HG03108 (cell line): ENCODE measurements around the gene PVR.
"Not testable (repeated sequence)": the region's sequence is repeated elsewhere in the genome, so short reads cannot be mapped to it uniquely, and the experiment has no call there.

Experiments
- ATAC-seq: cut with Tn5 transposase; IDR thresholded peaks from one replicate; pipeline ENCODE4 v1.9.1; 2021; ENCODE audit warnings: moderate library complexity; ENCODE audit not compliant: unreplicated experiment

The PVR gene

GRCh38 chr19:44668985-44669764 is 25.5 kb downstream of the PVR start:
- ATAC-seq = no peak

DNA sequence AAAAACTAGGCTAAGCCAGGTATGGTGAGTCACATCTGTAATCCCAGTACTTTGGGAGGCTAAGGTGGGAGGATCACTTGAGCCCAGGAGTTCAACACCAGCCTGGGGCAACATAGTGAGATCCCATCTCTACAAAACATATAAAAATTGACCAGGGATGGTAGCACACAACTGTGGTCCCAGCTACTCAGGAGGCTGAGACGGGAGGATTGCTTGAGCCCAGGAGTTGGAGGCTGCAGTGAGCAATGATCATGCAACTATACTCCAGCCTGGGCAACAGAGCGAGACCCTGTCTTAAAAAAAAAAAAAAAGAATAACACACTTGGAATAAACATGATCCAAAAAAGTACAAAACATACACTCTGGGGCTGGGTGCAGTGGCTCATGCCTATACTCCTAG is 26.3 kb downstream of the PVR start:
- ATAC-seq = not testable (repeated sequence)

- no peak for ATAC-seq
Measured at GRCh38 chr19:44671400-44671799, 27.7 kb downstream of the PVR start, which contains the start of gene CEACAM19. Gene CEACAM19, plus strand, starts transcription at chr19:44671482. Its CDS starts 450 bp downstream, at chr19:44671932.

GRCh38 chr19:44672226-44672625 is 28.5 kb downstream of the PVR start:
- no peak for ATAC-seq

DNA sequence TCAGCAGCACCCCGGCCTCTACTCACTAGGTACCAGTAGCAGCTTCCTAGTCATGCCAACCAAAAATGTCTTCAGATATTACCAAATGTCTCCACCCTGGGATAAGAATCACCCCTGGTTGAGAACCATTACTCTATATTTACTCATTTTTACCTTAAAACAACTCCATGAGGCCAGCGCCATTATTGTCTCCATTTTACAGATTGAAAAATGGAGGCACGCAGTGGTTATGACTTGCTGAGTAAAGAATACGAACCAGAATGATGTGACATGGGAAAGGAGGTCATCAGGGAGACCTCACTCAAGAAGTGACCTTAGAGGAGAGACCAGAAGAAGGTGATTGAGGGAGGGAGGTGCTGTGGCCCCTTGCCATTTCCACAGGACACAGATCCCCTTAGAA is 29.8 kb downstream of the PVR start:
- ATAC-seq = no peak

GRCh38 chr19:44675521-44675920 is 31.8 kb downstream of the PVR start:
- no peak for ATAC-seq

DNA sequence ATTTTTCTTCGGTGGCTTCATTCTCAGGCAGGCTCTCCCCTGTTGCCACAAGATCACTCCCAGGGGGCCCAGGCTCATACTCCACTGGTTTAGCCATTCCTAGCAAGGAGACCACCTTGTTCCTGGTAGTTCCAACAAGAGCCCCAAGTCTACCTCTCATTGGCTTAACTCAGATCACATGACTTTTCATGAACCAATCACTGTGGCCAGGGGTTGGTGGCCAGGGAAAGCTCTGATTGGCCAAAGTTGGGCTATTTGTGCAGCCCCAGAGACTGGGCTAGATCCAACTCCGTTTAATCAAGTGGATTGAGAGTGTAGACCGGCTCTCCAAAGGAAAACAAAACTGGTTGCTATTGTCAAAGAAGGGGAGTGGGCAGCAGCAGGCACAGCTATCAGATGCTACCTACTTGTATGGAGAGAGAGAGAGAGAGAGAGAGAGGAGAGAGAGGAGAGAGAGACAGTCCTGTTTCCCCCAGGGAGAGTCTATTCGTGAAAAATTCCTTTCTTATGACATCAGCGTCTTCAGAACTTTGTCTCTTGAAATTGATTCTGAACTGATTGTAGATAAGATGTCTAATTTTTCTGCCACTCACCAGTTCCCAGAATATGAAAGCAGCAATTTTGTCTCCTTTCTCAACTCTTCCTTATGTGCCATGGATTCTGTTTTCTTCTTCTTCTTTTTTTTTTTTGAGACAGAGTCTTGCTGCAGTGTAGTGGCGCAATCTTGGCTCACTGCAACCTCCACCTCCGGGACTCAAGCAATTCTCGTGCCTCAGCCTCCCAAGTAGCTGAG is 33.5 kb downstream of the PVR start:
- no peak for ATAC-seq

GRCh38 chr19:44680536-44680935 is 36.8 kb downstream of the PVR start:
- no peak for ATAC-seq

GRCh38 chr19:44681992-44682790 is 38.5 kb downstream of the PVR start:
- ATAC-seq = no peak

DNA sequence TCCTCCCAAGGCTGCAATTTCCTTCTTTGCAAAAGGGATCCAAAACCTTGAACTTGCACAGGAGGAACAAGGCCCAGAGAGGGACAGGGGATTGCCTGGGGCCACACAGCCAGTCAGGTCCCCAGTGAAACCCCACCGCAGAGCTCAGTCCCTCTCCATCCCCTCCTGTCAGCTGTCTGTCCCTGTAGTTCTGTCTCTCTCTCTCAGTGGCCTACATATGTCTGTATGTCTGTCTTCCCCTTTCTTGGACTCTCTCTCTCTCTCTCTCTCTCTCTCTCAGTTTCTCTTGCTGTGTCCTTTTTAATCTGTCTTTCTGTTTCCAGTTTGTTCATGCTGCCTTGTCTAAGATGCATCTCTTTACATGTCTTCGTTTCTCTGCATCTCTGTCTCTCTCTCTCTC is 39.1 kb downstream of the PVR start:
- ATAC-seq = no peak

GRCh38 chr19:44683434-44684210 is 39.9 kb downstream of the PVR start:
- no peak for ATAC-seq

DNA sequence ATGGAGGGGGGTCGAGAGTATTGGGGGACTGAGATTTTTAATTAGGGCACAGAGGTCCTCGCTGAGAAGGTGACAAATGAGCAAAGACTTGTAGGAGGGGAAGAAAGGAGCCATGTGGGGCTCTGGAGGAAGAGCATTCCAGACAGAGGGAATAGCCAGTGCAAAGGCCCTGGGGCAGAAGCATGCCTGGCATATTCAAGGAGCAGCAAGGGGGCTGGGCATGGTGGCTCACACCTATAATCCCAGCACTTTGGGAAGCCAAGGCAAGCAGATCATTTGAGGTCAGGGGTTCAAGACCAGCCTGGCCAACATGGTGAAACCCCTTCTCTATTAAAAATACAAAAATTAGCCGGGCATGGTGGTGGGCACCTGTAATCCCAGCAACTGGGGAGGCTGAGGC is 40.7 kb downstream of the PVR start:
- not testable (repeated sequence) for ATAC-seq

DNA sequence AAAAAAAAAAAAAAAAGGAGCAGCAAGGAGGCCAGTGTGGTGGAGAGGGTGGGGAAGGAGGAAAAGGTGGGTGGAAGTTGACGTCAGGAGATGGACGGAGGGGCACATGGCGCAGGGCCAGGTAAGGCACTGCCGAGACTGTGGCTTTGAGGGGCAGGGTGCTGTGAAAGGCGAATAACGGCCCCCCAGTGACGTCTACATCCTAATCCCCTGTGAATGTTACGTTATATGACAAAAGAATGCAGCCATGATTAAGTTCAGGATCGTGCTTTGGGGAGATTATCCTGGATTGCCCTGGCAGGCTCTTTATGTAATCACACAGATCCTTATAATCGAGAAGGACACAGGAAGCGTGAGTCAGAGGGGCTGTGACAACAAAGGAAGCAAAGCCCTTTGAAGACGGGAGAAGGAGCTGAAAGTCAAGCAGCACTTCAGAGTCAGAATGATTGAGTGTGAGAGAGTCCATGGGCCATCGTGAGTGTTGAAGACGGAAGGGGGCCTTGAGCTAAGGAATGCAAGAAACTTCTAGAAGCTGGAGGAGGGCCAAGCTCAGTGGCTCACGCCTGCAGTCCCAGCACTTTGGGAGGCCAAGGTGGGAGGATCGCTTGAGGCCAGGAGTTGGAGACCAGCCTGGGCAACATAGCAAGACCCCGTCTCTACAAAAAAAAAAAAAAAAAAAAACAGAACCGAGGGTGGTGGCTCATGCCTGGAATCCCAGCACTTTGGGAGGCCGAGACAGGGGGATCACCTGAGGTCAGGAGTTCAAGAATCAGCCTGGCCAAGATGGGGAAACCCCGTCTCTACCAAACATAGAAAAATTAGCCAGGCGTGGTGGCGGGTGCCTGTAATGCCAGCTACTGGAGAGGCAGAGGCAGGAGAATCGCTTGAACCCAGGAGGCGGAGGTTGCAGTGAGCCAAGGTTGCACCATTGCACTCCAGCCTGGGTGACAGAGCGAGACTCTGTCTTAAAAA is 41.5 kb downstream of the PVR start:
- ATAC-seq = no peak

DNA sequence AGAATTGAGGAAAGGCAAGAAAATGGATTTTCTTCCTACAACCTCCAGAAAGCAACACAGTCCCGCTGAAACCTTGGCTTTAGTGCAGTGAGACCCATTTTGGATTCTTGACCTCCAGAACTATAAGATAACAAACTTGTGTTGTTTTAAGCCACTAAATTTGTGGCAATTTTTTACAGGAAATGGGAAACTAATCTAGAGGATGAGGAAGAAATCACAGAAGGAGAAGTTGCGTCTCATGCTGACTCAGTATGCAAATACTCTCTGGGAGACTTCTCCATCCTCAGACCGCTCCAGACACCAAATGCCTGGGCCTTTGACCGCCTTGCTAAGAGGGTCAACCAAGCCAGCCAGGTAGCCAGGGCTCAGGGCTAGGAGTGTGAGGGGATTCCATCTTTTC is 42.2 kb downstream of the PVR start:
- ATAC-seq = no peak

GRCh38 chr19:44686896-44687295 is 43.2 kb downstream of the PVR start:
- no peak for ATAC-seq

DNA sequence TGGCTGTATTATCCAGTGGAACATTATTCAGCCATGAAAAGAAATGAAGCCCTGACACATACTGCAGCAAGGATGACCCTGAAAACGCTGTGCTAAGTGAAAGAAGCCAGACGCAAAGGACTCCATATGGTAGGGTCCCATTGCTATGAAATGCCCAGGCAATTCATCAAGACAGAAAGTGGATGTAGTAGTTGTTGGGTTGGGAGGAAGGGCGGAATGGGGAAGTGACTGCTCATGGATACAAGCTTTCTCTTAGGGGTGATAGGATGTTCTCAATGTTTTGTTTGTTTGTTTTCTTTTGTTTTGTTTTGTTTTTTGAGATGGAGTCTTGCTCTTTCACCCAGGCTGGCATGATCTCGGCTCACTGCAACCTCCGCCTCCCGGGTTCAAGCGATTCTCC is 44.2 kb downstream of the PVR start:
- ATAC-seq = no peak

- ATAC-seq = no peak
Measured at GRCh38 chr19:44689290-44690130, 45.8 kb downstream of the PVR start.

- no peak for ATAC-seq
Measured at GRCh38 chr19:44690131-44690440, 46.4 kb downstream of the PVR start.

GRCh38 chr19:44692379-44692721 is 48.6 kb downstream of the PVR start:
- peak; percentile 4 for ATAC-seq
